Heart left ventricle (tissue), 16 donors: Measurements from ENCODE around the gene MSANTD1. TPM values are rescaled to one million over a fixed set of nuclear protein-coding genes. Genes with fewer than 3 reads are reported as not detected.
A peak's percentile ranks its signal among the peaks of the same experiment; 100 is the strongest.

Experiments
- ATAC-seq, 4 donors: fragments of 200-7000 bp; cut with Tn5 transposase; one replicate each; pipeline ENCODE4 v1.9.1; 2020 to 2022; ENCODE audit warnings: moderate library complexity in 4 of 4, mild to moderate bottlenecking in 3 of 4, moderate number of reproducible peaks in 1 of 4
- DNase-seq, 5 donors: peaks; one replicate each; pipeline ENCODE4 v3.0.0-alpha.2; 2020
- H3K27ac ChIP-seq, 12 donors: fragments of 200-600 bp; sonication (generic) in 4 of 12; one replicate each; pipeline versions ENCODE4 v1.5.0 to v1.8.0; 2016 to 2022; ENCODE audit warnings: mild to moderate bottlenecking in 2 of 12
- H3K27me3 ChIP-seq, 9 donors: fragments of 200-600 bp; sonication (generic) in 2 of 9; one replicate each; pipeline versions ENCODE4 v1.5.1 to v1.8.0; 2016 to 2022; ENCODE audit warnings: mild to moderate bottlenecking in 3 of 9
- H3K36me3 ChIP-seq, 9 donors: fragments of 200-600 bp; sonication (generic) in 2 of 9; one replicate each; pipeline versions ENCODE4 v1.5.0 to v1.8.0; 2018 to 2022; ENCODE audit warnings: mild to moderate bottlenecking in 2 of 9
- H3K4me1 ChIP-seq, 12 donors: fragments of 200-600 bp; sonication (generic) in 4 of 12; one replicate each; pipeline versions ENCODE4 v1.5.0 to v1.8.0; 2016 to 2022; ENCODE audit warnings: mild to moderate bottlenecking in 3 of 12
- H3K4me3 ChIP-seq, 12 donors: fragments of 200-600 bp; sonication (generic) in 4 of 12; one replicate each; pipeline versions ENCODE4 v1.5.0 to v1.8.0; 2017 to 2022; ENCODE audit warnings: mild to moderate bottlenecking in 9 of 12, moderate library complexity in 4 of 12
- H3K9me3 ChIP-seq, 12 donors: fragments of 200-600 bp; sonication (generic) in 4 of 12; one replicate each; pipeline versions ENCODE4 v1.5.0 to v1.8.0; 2016 to 2022; ENCODE audit warnings: mild to moderate bottlenecking in 1 of 12
- CTCF ChIP-seq, 12 donors: fragments of 200-600 bp; sonication (generic) in 4 of 12; IDR thresholded peaks; one replicate each; pipeline versions ENCODE4 v1.5.0 to v1.8.0; 2018 to 2022; ENCODE audit warnings: antibody characterized with exemption in 12 of 12, mild to moderate bottlenecking in 5 of 12
- POLR2A ChIP-seq, 2 donors: fragments of 450-650 bp; IDR thresholded peaks; one replicate each; pipeline ENCODE4 v1.6.1; 2017; ENCODE audit warnings: antibody characterized with exemption in 2 of 2, mild to moderate bottlenecking in 2 of 2, moderate library complexity in 2 of 2
- WGBS, 4 donors: extraction: QIAGEN DNeasy Blood & Tissue Kit in 2 of 4; methylation state at CpG; one replicate each; pipeline versions ENCODE4 v1.1.5 to v1.1.7; 2013 to 2018; 5-methylcytosine and 5-hydroxymethylcytosine counted together
- intact Hi-C, 10 donors: fragments of 100-400 bp; cut with DNase I; formaldehyde crosslinking; loops; one replicate each; pipeline versions ENCODE4 v1.11.1 to v1.14.2; 2022
- polyA plus RNA-seq, 2 donors: library from polyadenylated mRNA; stranded (reverse); fragments of 200-250 nt; gene quantifications; one replicate each; pipeline ENCODE4 v1.2.3, GENCODE V29; 2013
- total RNA-seq, 9 donors: library from RNA; depleted of rRNA in 2 of 9; stranded (reverse); fragments of >200 nt in 2 of 9; fragmentation: NEBNext Ultra II Directional in 3 of 9; extraction: Animal tissue kit (Norgen Biotek cat#: 25700) in 3 of 9; gene quantifications; one replicate each; pipeline versions ENCODE4 v1.1.0 to v1.2.4, GENCODE V29; 2016 to 2023
- donor health status: ischemic (EF 13 %, LVEDD 7.1; RV severe dilation, severe dysfunction).
- donor health status: healthy with polysubstance abuse.
- donor health status: DM: no; HTN: yes; CAD: no.
- donor health status: DM: no; HTN: no; CAD: no.
- donor health status: ischemic (EF 25% LVEDD 6.9; RV normal size, moderate dysfunction).
- donor health status: ischemic (EF 25% LVEDD 5.7; RV mildly dilated, moderate dysfunction).
- donor health status: healthy.
- donor health status: DM: yes; HTN: yes; CAD: no.
- donor health status: ischemic (EF 35%, LVEDD 5.7; RV mildly dilated, moderate dysfunction).
- donor health status: nonischemic (EF 11% LVEDD 7.7; RV severe dilation, severe dysfunction).
- donor health status: DM: yes; HTN: yes; CAD: no.
- donor health status: PGD.
- donor health status: ischemic (EF 29% LVEDD 5.4; RV normal size, mild dysfunction).
- donor health status: nonischemic (EF 23%, LVEDD 6.1; RV moderate dilation, normal function).

Gene MSANTD1
- total and polyA plus RNA-seq, 11 donors: 0.30 to 0.93 (median 0.34) TPM; not detected in 2

DNA sequence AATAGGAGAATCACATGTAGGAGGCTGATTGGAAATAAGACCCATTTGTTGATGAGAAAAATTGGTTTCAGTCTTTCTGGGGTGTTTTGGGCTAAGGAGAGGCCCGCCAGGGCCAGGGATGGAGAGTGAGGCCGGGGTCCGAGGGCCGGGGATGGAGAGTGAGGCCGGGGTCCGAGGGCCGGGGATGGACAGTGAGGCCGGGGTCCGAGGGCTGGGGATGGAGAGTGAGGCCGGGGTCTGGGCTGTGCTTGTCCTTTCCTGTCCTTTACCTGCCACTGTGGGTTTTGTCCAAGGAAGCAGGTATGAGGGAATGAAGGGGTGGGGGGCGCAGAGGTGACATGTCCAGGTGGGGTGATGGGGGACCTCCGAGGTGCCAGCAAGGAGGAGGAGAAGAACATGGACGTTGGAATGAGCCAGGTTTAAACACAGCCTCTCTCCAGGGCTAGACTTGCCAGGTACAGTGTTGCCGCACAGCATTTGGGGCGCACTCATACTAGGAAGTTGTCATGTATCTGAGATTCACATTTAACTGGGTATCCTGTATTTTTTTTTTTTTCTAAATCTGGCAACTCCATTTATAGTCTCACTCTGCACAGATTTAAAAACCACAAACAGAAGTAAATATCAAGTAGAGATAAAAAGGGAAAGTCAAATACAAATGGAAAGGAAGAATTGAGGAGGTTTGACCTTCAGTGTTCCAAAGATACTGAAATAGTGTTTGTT, 52.7 kb downstream of the MSANTD1 start:
- no peak for TF ChIP-seq CTCF (IDR thresholded peaks at IDR 0.05)
- no peak for TF ChIP-seq POLR2A (IDR thresholded peaks at IDR 0.05)
- DNase-seq (peak in 1 of 5 donors; percentile 14), ATAC-seq (no peak)
- Histone ChIP-seq H3K9me3 (peaks cover 0 to 11% (median 0%) of the 10 kb centered on the region in 12 donors), H3K4me3 (no peak overlapping the region), H3K4me1 (peaks cover 3 to 54% (median 37%) of the 10 kb centered on the region in 12 donors), H3K36me3 (no peaks in the 10 kb centered on the region), H3K27ac (no peak overlapping the region), H3K27me3 (no peaks in the 10 kb centered on the region)
- 84 to 91% (median 86%) methylated on average over 15 of the region's 15 CpGs for WGBS, 4 donors
- intact Hi-C loops: no loop called here

- Histone ChIP-seq H3K27me3 (no peaks in the 10 kb centered on the region), H3K27ac (no peak overlapping the region), H3K9me3 (peaks cover 0 to 9% (median 0%) of the 10 kb centered on the region in 12 donors), H3K36me3 (no peaks in the 10 kb centered on the region), H3K4me3 (no peak overlapping the region), H3K4me1 (peaks cover 3 to 55% (median 38%) of the 10 kb centered on the region in 12 donors)
- intact Hi-C loops: no loop called here
- ATAC-seq (peak in 2 of 4 donors; percentile 25 to 26), DNase-seq (peak in 1 of 5 donors; percentile 58)
- 69 to 80% (median 71%) methylated on average over 11 to 17 of the region's 17 CpGs for WGBS, 4 donors
- TF ChIP-seq POLR2A (IDR thresholded peaks at IDR 0.05) (no peak), CTCF (IDR thresholded peaks at IDR 0.05) (no peak)
Observed at GRCh38 chr4:3302173-3302785, 53.3 kb downstream of the MSANTD1 start.

- Histone ChIP-seq H3K27ac (no peak overlapping the region), H3K4me1 (peaks cover 3 to 55% (median 38%) of the 10 kb centered on the region in 12 donors), H3K27me3 (no peaks in the 10 kb centered on the region), H3K36me3 (no peaks in the 10 kb centered on the region), H3K4me3 (no peak overlapping the region), H3K9me3 (peaks cover 0 to 2% (median 0%) of the 10 kb centered on the region in 12 donors)
- WGBS, 4 donors: 82 to 90% (median 86%) methylated on average over 16 of the region's 16 CpGs
- ATAC-seq: peak in 1 of 4 donors; percentile 4
- peak in 2 of 5 donors; percentile 13 to 54 for DNase-seq
- intact Hi-C loops: no loop called here
- TF ChIP-seq POLR2A (IDR thresholded peaks at IDR 0.05) (no peak), CTCF (IDR thresholded peaks at IDR 0.05) (no peak)
Observed at GRCh38 chr4:3302786-3303564, 54.0 kb downstream of the MSANTD1 start.

GRCh38 chr4:3303565-3303824, 54.5 kb downstream of the MSANTD1 start:
- peaks cover 3 to 55% (median 38%) of the 10 kb centered on the region in 12 donors for H3K4me1 ChIP-seq
- ATAC-seq (no peak), DNase-seq (peak in 1 of 5 donors; percentile 7)
- H3K27ac ChIP-seq: no peak overlapping the region
- no peak overlapping the region for H3K4me3 ChIP-seq
- TF ChIP-seq CTCF (IDR thresholded peaks at IDR 0.05): no peak
- TF ChIP-seq POLR2A (IDR thresholded peaks at IDR 0.05): no peak
- intact Hi-C loops: no loop called here
- H3K36me3 ChIP-seq: no peaks in the 10 kb centered on the region
- H3K27me3 ChIP-seq: no peaks in the 10 kb centered on the region
- no peaks in the 10 kb centered on the region for H3K9me3 ChIP-seq
- 86 to 99% (median 91%) methylated on average over 2 of the region's 2 CpGs for WGBS, 4 donors
